BE2C (cell line): ENCODE data around the gene NUP210.

Experiments used
- DNase-seq: peaks from one replicate; pipeline ENCODE4 v3.0.0-alpha.2; 2020
- H3K27me3 ChIP-seq: fragments of 250-450 bp; sonication (Bioruptor Pico); 2 replicates; pipeline ENCODE4 v1.5.1; 2020; ENCODE audit warnings: mild to moderate bottlenecking
- H3K36me3 ChIP-seq: fragments of 250-450 bp; sonication (Bioruptor Pico); 2 replicates; pipeline ENCODE4 v1.5.1; 2020; ENCODE audit warnings: mild to moderate bottlenecking
- H3K4me1 ChIP-seq: fragments of 250-450 bp; sonication (Bioruptor Pico); 2 replicates; pipeline ENCODE4 v1.5.1; 2020
- H3K4me3 ChIP-seq: 2 replicates; pipeline ENCODE4 v1.5.1; 2011; ENCODE audit warnings: low read depth, low read length
- H3K9me3 ChIP-seq: fragments of 250-450 bp; sonication (Bioruptor Pico); 2 replicates; pipeline ENCODE4 v1.5.1; 2020
- TF ChIP-seq, protein P1 (sequence below): IDR thresholded peaks from 2 replicates; pipeline ENCODE4 v1.5.1; 2012; ENCODE audit warnings: mild to moderate bottlenecking, low read depth, low read length

NUP210 gene

DNA sequence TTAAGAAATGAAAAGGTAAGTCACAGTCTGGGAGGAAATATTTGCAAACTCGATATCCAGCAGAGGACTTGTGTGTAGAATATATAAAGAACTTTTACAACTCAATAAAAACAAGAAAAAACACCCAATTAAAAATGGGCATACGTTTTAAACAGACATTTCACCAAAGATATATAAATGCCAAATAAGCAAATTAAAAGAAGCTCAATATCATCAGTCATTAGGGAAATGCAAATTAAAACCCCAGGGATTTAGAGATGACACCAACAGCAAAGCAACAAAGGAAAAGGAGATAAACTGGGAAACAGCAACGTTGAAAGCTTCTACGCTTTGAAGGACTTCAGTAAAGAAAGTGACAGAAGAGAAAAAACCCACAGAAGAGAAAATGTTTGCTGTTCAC is 132.3 kb downstream of the NUP210 start:
- Histone ChIP-seq H3K9me3 (no peaks in the 10 kb centered on the region; the same call in 1 of the 2 replicates), H3K36me3 (no peaks in the 10 kb centered on the region), H3K27me3 (no peaks in the 10 kb centered on the region), H3K4me3 (no peak overlapping the region), H3K4me1 (no peaks in the 10 kb centered on the region)
- no peak for DNase-seq
- TF ChIP-seq, protein P1, sequence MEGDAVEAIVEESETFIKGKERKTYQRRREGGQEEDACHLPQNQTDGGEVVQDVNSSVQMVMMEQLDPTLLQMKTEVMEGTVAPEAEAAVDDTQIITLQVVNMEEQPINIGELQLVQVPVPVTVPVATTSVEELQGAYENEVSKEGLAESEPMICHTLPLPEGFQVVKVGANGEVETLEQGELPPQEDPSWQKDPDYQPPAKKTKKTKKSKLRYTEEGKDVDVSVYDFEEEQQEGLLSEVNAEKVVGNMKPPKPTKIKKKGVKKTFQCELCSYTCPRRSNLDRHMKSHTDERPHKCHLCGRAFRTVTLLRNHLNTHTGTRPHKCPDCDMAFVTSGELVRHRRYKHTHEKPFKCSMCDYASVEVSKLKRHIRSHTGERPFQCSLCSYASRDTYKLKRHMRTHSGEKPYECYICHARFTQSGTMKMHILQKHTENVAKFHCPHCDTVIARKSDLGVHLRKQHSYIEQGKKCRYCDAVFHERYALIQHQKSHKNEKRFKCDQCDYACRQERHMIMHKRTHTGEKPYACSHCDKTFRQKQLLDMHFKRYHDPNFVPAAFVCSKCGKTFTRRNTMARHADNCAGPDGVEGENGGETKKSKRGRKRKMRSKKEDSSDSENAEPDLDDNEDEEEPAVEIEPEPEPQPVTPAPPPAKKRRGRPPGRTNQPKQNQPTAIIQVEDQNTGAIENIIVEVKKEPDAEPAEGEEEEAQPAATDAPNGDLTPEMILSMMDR: no peak

DNA sequence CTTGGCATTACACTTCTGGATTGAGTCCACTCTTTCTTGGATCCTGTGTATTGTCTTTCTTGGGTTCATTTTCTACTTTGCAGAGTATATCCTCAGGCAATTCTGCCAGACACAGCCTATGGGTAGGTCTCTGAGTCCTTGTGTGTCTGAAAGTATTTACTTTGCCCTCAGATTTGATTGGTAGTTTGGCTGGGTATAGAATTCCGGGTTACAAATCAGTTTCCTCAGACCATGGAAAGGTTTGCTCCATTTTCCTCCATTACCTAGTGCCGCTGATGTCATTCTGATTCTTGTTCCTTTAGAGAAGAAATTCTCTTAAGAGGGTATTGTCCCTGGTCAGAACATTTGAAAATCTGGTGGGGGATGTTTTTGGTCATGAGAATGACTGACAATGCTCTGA is 133.2 kb downstream of the NUP210 start:
- no peaks in the 10 kb centered on the region for H3K4me1 ChIP-seq
- H3K27me3 ChIP-seq: no peaks in the 10 kb centered on the region; the same call in 1 of the 2 replicates
- TF ChIP-seq, protein P1: no peak
- H3K9me3 ChIP-seq: no peaks in the 10 kb centered on the region; the same call in 1 of the 2 replicates
- H3K4me3 ChIP-seq: no peak overlapping the region
- no peaks in the 10 kb centered on the region for H3K36me3 ChIP-seq
- no peak for DNase-seq

DNA sequence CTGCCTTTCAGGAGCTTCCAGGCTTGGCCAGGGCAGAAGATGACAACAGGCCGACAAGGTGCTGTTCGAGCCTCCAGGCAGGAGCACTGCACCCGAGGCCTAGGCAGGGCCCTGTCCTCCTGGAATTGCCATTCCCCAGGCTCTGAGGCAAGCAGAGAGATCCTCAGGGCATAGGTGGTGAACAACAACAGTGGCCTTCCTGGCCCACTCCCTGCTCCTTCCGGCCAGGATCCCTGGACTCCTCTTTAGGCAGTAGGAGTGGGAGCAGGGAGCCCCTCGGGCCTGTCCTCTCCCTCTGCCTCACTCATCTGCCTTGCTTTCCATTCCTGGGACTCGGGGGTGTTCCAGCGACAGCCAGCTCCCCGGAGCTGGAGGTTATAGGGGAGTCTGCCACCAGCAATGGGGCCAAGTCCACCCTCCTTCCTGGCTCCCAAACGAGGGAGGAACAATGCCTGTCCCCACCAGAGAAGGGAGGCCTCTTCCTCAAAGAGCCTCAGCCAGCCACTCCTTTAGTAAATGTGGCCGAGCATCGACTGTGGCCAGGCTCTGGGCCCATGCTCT is 135.0 kb downstream of the NUP210 start:
- no peaks in the 10 kb centered on the region; the same call in 1 of the 2 replicates for H3K9me3 ChIP-seq
- H3K27me3 ChIP-seq: no peaks in the 10 kb centered on the region; the same call in 1 of the 2 replicates
- H3K36me3 ChIP-seq: no peaks in the 10 kb centered on the region
- H3K4me3 ChIP-seq: no peak overlapping the region
- no peak for DNase-seq
- no peaks in the 10 kb centered on the region for H3K4me1 ChIP-seq
- TF ChIP-seq, protein P1: no peak

DNA sequence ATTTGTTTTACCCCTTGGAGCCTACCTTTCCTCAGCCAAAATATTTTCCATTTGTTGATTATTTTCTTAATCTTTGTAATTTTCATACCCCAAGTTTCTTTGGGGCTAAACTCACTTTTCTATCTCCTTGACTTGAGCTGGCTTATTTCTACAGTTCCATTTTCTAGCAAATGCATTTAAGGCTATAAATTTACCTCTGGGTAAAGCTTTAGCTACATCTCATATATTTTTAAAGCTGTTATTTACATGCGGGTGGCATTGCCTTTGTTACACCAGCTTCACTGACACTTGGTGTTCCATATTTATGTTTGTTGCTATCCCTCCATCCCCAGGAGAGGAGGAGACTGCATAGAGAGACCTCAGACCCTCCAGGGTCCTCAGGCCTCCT is 136.3 kb downstream of the NUP210 start:
- Histone ChIP-seq H3K9me3 (no peaks in the 10 kb centered on the region; the same call in 1 of the 2 replicates), H3K4me3 (no peak overlapping the region), H3K27me3 (no peaks in the 10 kb centered on the region; the same call in 1 of the 2 replicates), H3K36me3 (no peaks in the 10 kb centered on the region), H3K4me1 (no peaks in the 10 kb centered on the region)
- no peak for DNase-seq
- TF ChIP-seq, protein P1: no peak

DNA sequence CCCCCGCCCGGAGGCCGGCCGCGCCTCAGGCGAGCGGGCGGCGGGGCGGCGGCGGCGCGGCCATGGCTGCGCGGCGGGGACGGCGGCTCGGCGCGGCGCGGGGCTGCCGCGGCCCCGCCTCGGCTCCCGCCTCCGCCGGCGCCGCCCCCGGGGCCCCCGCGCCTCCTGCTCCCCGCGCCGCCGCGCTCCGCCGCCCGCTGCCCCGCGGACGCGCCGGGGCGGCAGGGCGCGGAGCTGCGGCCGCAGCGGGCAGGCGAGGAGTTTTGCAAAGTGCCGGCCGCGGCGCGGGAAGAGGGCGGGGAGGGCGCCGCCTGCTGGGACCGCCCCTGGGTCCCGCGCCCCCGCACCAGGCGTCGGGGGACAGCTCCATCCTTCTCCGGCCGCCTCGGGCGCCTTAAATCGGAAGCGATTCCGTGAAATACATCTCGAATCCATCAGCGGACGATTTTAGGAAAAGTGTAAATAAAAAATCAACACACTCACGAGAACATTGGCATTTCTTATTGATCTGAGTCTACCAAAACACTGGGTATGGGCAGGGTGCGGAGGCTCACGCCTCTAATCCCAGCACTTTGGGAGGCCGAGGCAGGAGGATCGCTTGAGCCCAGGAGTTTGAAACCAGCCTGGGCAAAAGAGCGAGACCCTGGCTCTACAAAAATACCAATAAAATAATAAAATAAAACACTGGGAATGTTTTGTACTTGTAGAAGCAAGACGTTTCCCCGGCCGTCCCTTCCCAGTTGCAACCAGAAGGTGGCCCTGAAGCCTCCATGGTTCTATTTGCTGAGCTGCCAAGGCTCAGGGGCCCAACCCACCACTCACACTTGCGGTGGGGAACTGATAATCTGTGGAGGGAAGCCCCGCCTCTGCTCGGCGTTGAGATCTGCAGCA is 136.9 kb downstream of the NUP210 start:
- TF ChIP-seq, protein P1: peak; percentile 26
- Histone ChIP-seq H3K36me3 (no peaks in the 10 kb centered on the region), H3K4me3 (peak overlapping the region; percentile 29), H3K4me1 (no peaks in the 10 kb centered on the region), H3K9me3 (no peaks in the 10 kb centered on the region; the same call in 1 of the 2 replicates), H3K27me3 (no peaks in the 10 kb centered on the region; the same call in 1 of the 2 replicates)
- DNase-seq: peak; percentile 40
